Suprapubic skin (tissue), 3 donors: ENCODE measurements around the gene BAZ2B.

ENCODE experiments used
- CTCF ChIP-seq, 2 donors: fragments of 200-600 bp in 1 of 2; fragments of 450-650 bp in 1 of 2; sonication (generic) in 1 of 2; IDR thresholded peaks; one replicate each; pipeline ENCODE4 v1.5.1; 2016 to 2019; ENCODE audit warnings: antibody characterized with exemption in 2 of 2, mild to moderate bottlenecking in 1 of 2, moderate library complexity in 1 of 2
- POLR2A ChIP-seq, 2 donors: fragments of 450-650 bp; IDR thresholded peaks; one replicate each; pipeline ENCODE4 v1.6.1; 2017; ENCODE audit warnings: antibody characterized with exemption in 2 of 2, mild to moderate bottlenecking in 2 of 2, moderate library complexity in 2 of 2

- no peak for TF ChIP-seq CTCF (IDR thresholded peaks at IDR 0.05)
- TF ChIP-seq POLR2A (IDR thresholded peaks at IDR 0.05), result no peak
Observed at GRCh38 chr2:159555651-159556392, 60.5 kb downstream of the BAZ2B start.
